Measurements from ENCODE around the gene GSTO2. TPM values are rescaled to one million over a fixed set of nuclear protein-coding genes. Genes with fewer than 3 reads are reported as not detected.

GSTO2 gene
- total RNA-seq, 6 experiments from 2014 or later = 2.5 to 15.0 (median 12.3) TPM

GRCh38 chr10:104344219-104344618, 75.2 kb downstream of the GSTO2 start:
- no peaks in the 10 kb centered on the region for H3K27me3 Mint-ChIP-seq (ENCODE audit: insufficient read depth)
- no peak overlapping the region for H3K27ac Mint-ChIP-seq
- no peak for TF ChIP-seq CTCF (IDR thresholded peaks at IDR 0.05)
- H3K9me3 Mint-ChIP-seq = no peaks in the 10 kb centered on the region
- H3K36me3 Mint-ChIP-seq (ENCODE audit: low read depth) = no peaks in the 10 kb centered on the region
- peaks cover 45% of the 10 kb centered on the region for H3K4me1 Mint-ChIP-seq (ENCODE audit: low read depth)
- DNase-seq = no peak
- H3K4me3 Mint-ChIP-seq = no peak overlapping the region

GRCh38 chr10:104345515-104345914, 76.5 kb downstream of the GSTO2 start:
- Mint-ChIP-seq H3K36me3 (ENCODE audit: low read depth) (no peaks in the 10 kb centered on the region), H3K4me1 (ENCODE audit: low read depth) (peaks cover 32% of the 10 kb centered on the region), H3K27me3 (ENCODE audit: insufficient read depth) (no peaks in the 10 kb centered on the region), H3K27ac (no peak overlapping the region), H3K9me3 (no peaks in the 10 kb centered on the region), H3K4me3 (no peak overlapping the region)
- TF ChIP-seq CTCF (IDR thresholded peaks at IDR 0.05) = no peak
- DNase-seq = no peak

- Mint-ChIP-seq H3K9me3 (no peaks in the 10 kb centered on the region), H3K36me3 (ENCODE audit: low read depth) (no peaks in the 10 kb centered on the region), H3K27ac (no peak overlapping the region), H3K4me3 (no peak overlapping the region), H3K27me3 (ENCODE audit: insufficient read depth) (no peaks in the 10 kb centered on the region), H3K4me1 (ENCODE audit: low read depth) (peaks cover 31% of the 10 kb centered on the region)
- TF ChIP-seq CTCF (IDR thresholded peaks at IDR 0.05) = no peak
- no peak for DNase-seq
Observed at GRCh38 chr10:104345941-104346340, 77.0 kb downstream of the GSTO2 start.

DNA sequence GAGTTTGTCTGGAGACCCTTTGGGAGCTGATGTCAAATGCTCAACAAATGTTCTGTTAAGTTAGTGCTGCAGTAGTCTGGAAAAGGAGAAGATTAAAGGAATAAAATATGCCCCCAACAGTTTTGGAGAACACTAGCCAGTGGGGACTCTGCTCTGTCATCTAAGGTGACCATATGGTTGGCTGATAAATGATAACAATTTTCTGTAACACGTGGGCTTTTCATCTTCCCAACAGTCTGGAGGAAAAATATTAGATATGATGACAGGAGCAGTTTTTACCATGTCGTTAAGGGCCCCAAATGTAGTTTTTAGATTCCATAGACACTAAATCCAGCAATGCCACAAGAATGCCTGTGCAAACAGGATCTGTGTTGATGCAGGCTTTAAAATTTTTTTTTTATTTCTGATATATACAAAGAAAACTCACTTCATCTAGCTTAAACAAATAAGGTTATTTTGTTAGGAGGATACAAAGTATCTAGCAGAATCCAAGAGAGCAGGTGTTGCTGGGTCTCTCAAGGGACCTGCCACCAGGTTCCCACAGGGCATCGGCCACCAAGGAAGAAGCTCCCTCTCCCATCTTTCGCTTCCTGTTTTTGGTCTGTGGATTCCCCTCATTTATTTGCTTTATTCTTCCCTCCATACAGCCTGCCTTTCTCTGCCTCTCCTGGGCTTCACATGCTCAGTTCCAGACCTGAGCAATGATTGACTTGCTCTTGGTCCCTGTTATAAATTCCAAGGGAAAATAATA, 78.5 kb downstream of the GSTO2 start:
- no peak for DNase-seq
- Mint-ChIP-seq H3K4me3 (no peak overlapping the region), H3K4me1 (ENCODE audit: low read depth) (peaks cover 24% of the 10 kb centered on the region), H3K36me3 (ENCODE audit: low read depth) (no peaks in the 10 kb centered on the region), H3K9me3 (no peaks in the 10 kb centered on the region), H3K27me3 (ENCODE audit: insufficient read depth) (no peaks in the 10 kb centered on the region), H3K27ac (no peak overlapping the region)
- no peak for TF ChIP-seq CTCF (IDR thresholded peaks at IDR 0.05)

- Mint-ChIP-seq H3K9me3 (no peaks in the 10 kb centered on the region), H3K36me3 (ENCODE audit: low read depth) (no peaks in the 10 kb centered on the region), H3K4me1 (ENCODE audit: low read depth) (peaks cover 13% of the 10 kb centered on the region; the same call in 1 of the 2 replicates), H3K4me3 (no peak overlapping the region), H3K27me3 (ENCODE audit: insufficient read depth) (no peaks in the 10 kb centered on the region), H3K27ac (no peak overlapping the region)
- no peak for TF ChIP-seq CTCF (IDR thresholded peaks at IDR 0.05)
- DNase-seq = no peak
Observed at GRCh38 chr10:104348601-104349000, 79.6 kb downstream of the GSTO2 start.
